ENCODE measurements around the gene ABL2.
"Not testable (repeated sequence)": the region's sequence is repeated elsewhere in the genome, so short reads cannot be mapped to it uniquely, and the experiment has no call there.

The ABL2 gene

DNA sequence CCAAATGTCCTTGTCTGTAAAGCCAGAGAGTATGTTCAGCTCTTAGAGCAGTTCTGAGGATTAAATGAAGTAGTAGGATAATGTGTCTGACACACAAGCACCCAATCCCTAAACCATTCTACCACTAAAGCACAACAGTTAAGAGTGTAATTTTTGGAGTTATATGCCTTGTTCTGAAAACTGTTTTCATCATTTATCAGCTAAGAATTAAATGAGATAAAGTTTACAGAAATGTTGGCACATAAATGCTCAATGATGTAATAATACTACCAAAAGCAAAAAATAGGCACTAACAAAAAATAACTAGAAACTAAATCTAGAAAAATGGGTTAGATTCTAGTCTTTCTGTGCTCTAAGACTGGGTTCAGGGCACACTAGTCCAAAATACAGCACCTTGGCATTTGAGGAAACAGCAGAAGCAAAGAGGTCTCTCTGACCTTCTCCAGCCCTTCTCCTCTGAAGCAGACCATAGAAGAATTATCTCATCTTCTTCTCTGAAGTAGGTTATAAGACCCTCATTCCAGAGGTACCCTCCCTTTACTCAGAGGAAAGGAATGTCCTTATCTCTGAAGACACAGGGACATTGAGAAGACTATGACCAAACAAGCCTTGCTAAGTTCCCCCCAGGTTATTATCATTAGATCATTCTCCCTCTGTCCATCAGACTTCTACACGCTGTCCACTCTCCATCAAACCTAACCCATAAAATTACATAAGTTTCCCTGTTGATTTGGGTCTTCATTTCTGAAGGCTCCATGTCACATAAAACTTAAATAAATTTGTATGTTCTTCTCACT, 20.6 kb downstream of the ABL2 start:
- H3K9me3 ChIP-seq (ENCODE audit: control insufficient read depth, low read depth, low read length): no peaks in the 10 kb centered on the region
- no peak overlapping the region for H3K27ac ChIP-seq (ENCODE audit: low read length)
- H3K4me3 ChIP-seq (ENCODE audit: low read length): no peak overlapping the region
- no peaks in the 10 kb centered on the region for H3K27me3 ChIP-seq (ENCODE audit: control insufficient read depth, insufficient read depth, low read length)
- no peaks in the 10 kb centered on the region for H3K4me1 ChIP-seq (ENCODE audit: control insufficient read depth, low read depth, low read length)
- no peak overlapping the region for H3K9ac ChIP-seq (ENCODE audit: low read length)
- H3K36me3 ChIP-seq (ENCODE audit: control insufficient read depth, low read depth, low read length): no peaks in the 10 kb centered on the region

DNA sequence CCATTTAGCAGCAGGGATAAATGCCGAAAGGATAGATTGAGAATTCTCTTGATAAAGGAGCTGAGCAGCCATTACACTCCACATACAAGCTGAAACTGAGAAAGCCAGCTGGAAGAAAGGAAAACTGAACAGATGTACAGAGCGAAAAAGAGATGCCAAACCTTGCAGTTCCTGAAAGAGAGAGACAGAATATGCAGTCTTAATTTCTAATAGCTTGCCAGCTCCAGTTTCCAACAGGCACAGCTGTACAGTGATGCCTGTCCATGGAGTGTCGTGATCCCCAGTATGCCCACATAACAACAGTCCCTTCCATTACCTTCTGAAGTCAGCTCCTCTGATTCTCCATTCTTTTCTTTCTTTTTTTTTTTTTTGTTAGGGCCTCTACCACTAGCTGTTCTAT, 22.7 kb downstream of the ABL2 start:
- Histone ChIP-seq H3K27ac (ENCODE audit: low read length) (no peak overlapping the region), H3K27me3 (ENCODE audit: control insufficient read depth, insufficient read depth, low read length) (no peaks in the 10 kb centered on the region), H3K9me3 (ENCODE audit: control insufficient read depth, low read depth, low read length) (no peaks in the 10 kb centered on the region), H3K36me3 (ENCODE audit: control insufficient read depth, low read depth, low read length) (no peaks in the 10 kb centered on the region), H3K9ac (ENCODE audit: low read length) (no peak overlapping the region), H3K4me3 (ENCODE audit: low read length) (no peak overlapping the region), H3K4me1 (ENCODE audit: control insufficient read depth, low read depth, low read length) (no peaks in the 10 kb centered on the region)

DNA sequence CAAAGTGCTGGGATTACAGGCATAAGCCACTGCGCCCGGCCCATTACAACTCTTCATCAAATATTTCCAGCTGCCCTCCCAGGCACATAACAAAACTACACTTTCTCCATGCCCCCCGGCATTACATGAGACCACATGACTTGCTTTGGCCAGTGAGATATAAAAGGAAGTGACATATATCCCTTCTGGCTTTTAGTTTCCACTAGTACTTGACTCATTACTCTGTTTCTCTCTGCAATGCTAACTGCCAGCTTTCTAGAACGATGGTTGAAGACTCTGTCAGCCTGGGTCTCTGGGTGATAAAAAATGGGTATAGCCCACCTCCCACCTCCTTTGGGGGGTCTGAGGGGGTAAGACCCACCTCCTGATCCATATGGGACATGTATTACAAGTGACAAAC, 24.2 kb downstream of the ABL2 start:
- H3K4me1 ChIP-seq (ENCODE audit: control insufficient read depth, low read depth, low read length): no peaks in the 10 kb centered on the region
- H3K4me3 ChIP-seq (ENCODE audit: low read length): no peak overlapping the region
- no peak overlapping the region for H3K27ac ChIP-seq (ENCODE audit: low read length)
- H3K36me3 ChIP-seq (ENCODE audit: control insufficient read depth, low read depth, low read length): no peaks in the 10 kb centered on the region
- H3K9me3 ChIP-seq (ENCODE audit: control insufficient read depth, low read depth, low read length): no peaks in the 10 kb centered on the region
- no peaks in the 10 kb centered on the region for H3K27me3 ChIP-seq (ENCODE audit: control insufficient read depth, insufficient read depth, low read length)
- H3K9ac ChIP-seq (ENCODE audit: low read length): no peak overlapping the region

DNA sequence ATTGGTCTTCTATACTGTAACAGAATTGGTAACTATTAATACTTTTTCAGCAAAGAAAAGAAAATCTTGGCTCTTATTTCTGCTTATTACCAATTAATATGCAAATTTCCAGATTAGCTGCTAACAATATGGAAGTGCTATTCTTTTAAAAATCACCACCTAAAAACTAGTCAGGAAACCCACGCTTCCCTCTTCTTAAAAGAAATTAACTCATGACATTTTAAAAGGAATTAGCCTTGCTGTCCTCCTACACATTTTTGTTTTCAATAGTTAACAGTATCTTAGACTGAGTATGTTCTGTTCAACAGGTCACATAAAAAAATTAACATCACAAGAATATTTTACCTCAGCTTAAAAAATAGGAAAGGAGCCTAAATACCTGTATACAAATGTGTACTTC, 27.3 kb downstream of the ABL2 start:
- H3K27me3 ChIP-seq (ENCODE audit: control insufficient read depth, insufficient read depth, low read length): no peaks in the 10 kb centered on the region

DNA sequence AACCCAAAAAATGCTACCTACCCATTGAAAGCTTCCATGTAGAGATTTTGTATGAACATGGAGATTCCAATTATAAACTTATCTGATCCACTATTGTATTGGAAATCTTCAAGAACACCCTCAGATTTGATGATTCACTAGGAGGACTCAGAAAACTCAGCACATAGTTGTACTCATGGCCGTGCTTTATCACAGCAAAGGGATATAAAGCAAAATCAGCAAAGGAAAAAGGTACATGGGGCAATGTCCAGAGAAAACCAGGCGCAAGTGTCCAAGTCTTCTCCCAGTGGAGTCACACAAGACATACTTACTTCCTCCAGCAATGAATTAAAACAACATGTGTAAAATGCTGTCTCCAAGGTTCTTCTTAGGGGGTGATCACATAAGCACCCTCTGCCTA, 28.9 kb downstream of the ABL2 start:
- Histone ChIP-seq H3K36me3 (ENCODE audit: control insufficient read depth, low read depth, low read length) (no peaks in the 10 kb centered on the region), H3K27ac (ENCODE audit: low read length) (no peak overlapping the region), H3K27me3 (ENCODE audit: control insufficient read depth, insufficient read depth, low read length) (no peaks in the 10 kb centered on the region), H3K9me3 (ENCODE audit: control insufficient read depth, low read depth, low read length) (no peaks in the 10 kb centered on the region), H3K9ac (ENCODE audit: low read length) (no peak overlapping the region), H3K4me1 (ENCODE audit: control insufficient read depth, low read depth, low read length) (no peaks in the 10 kb centered on the region), H3K4me3 (ENCODE audit: low read length) (no peak overlapping the region)

More for the DNA sequence above, 27.3 kb downstream of the ABL2 start:
- H3K4me1 ChIP-seq (ENCODE audit: control insufficient read depth, low read depth, low read length): no peaks in the 10 kb centered on the region
- no peaks in the 10 kb centered on the region for H3K9me3 ChIP-seq (ENCODE audit: control insufficient read depth, low read depth, low read length)
- no peaks in the 10 kb centered on the region for H3K36me3 ChIP-seq (ENCODE audit: control insufficient read depth, low read depth, low read length)
- H3K27ac ChIP-seq (ENCODE audit: low read length): no peak overlapping the region
- no peak overlapping the region for H3K4me3 ChIP-seq (ENCODE audit: low read length)
- H3K9ac ChIP-seq (ENCODE audit: low read length): no peak overlapping the region

DNA sequence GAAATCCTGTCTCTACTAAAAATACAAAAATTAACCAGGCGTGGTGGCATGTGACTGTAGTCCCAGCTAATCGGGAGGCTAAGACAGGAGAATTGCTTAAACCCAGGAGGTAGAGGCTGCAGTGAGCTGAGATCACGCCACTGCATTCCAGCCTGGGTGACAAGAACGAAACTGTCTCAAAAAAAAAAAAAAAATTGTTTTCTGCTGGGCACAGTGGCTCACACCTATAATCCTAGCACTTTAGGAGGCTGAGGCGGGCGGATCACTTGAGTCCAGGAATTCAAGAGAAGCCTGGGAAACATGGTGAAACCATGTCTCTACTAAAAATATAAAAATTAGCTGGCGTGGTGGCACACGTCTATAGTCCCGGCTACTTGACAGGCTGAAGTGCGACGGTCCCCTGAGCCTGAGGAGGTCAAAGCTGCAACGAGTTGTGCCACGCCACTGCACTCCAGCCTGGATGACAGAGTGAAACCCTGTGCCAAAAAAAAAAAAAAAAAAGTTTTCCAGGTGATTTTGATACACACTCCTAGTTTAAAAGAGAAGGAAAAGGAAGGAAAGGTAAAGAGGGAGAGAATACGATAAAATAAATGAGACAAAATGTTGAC, 31.7 kb downstream of the ABL2 start:
- H3K9ac ChIP-seq (ENCODE audit: low read length): no peak overlapping the region
- no peaks in the 10 kb centered on the region for H3K36me3 ChIP-seq (ENCODE audit: control insufficient read depth, low read depth, low read length)
- no peak overlapping the region for H3K27ac ChIP-seq (ENCODE audit: low read length)
- H3K9me3 ChIP-seq (ENCODE audit: control insufficient read depth, low read depth, low read length): no peaks in the 10 kb centered on the region
- no peaks in the 10 kb centered on the region for H3K27me3 ChIP-seq (ENCODE audit: control insufficient read depth, insufficient read depth, low read length)
- no peaks in the 10 kb centered on the region for H3K4me1 ChIP-seq (ENCODE audit: control insufficient read depth, low read depth, low read length)
- H3K4me3 ChIP-seq (ENCODE audit: low read length): no peak overlapping the region

DNA sequence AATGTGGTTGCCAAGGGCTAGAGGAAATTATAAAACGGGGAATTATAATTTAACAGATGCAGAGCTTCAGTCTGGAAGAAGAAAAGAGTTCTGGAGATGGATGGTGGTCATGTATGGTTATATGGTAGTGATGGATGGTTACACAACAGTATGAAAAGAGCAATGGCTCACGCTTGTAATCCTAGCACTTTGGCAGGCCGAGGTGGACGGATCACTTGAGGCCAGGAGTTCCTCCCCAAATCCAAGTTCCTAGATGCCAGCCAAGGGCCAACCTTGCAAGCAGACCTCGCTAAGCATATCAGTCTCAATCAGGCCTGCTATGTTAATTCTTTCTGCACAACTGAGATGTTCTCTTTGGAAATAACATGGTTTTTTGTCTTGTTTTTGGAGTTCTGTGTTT, 33.6 kb downstream of the ABL2 start:
- H3K9ac ChIP-seq (ENCODE audit: low read length); H3K4me3 ChIP-seq (ENCODE audit: low read length); H3K27me3 ChIP-seq (ENCODE audit: control insufficient read depth, insufficient read depth, low read length); H3K4me1 ChIP-seq (ENCODE audit: control insufficient read depth, low read depth, low read length); H3K9me3 ChIP-seq (ENCODE audit: control insufficient read depth, low read depth, low read length); H3K36me3 ChIP-seq (ENCODE audit: control insufficient read depth, low read depth, low read length); H3K27ac ChIP-seq (ENCODE audit: low read length): not testable (repeated sequence)

DNA sequence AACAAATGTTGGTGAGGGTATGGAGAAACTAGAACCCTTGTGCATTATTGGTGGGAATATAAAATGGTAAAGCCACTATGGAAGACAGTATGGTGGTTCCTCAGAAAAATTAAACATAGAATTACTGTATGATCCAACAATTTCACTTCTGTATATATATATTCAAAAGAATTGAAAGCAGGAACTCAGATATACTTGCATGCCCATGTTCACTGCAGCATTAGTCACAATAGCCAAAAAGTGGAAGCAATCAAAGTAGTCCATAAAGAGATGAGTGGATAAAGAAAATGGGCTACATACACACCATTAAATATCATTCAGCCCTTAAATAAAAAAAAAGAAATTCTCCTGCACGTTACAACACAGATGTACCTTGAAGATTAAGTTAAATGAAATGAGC, 34.1 kb downstream of the ABL2 start:
- Histone ChIP-seq H3K4me3 (ENCODE audit: low read length) (no peak overlapping the region), H3K9ac (ENCODE audit: low read length) (no peak overlapping the region), H3K4me1 (ENCODE audit: control insufficient read depth, low read depth, low read length) (no peaks in the 10 kb centered on the region), H3K27ac (ENCODE audit: low read length) (no peak overlapping the region), H3K27me3 (ENCODE audit: control insufficient read depth, insufficient read depth, low read length) (no peaks in the 10 kb centered on the region), H3K9me3 (ENCODE audit: control insufficient read depth, low read depth, low read length) (no peaks in the 10 kb centered on the region), H3K36me3 (ENCODE audit: control insufficient read depth, low read depth, low read length) (no peaks in the 10 kb centered on the region)

DNA sequence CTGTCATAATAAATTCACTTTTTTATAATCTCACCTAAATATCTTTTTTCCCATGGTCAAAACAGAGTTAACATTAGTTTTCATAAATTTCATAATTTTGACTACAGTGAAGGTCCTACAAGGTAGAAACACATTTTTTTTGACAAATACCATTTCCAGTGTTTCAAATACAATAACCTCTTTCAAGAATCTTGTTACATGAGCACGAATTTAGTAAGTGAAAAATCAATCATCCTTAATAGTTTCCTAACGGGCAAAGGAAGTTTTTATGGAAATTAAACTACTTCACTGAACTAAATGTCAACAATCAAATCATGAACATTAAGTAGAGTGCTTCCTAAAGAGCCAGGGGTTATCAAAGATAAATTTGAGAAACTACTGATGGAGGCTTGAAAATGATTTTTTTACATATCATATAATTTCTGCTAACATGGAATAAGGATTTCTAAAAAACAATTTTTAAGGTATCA, 35.4 kb downstream of the ABL2 start:
- Histone ChIP-seq H3K9ac (ENCODE audit: low read length) (no peak overlapping the region), H3K4me3 (ENCODE audit: low read length) (no peak overlapping the region), H3K27me3 (ENCODE audit: control insufficient read depth, insufficient read depth, low read length) (no peaks in the 10 kb centered on the region), H3K4me1 (ENCODE audit: control insufficient read depth, low read depth, low read length) (no peaks in the 10 kb centered on the region), H3K36me3 (ENCODE audit: control insufficient read depth, low read depth, low read length) (peaks cover 3% of the 10 kb centered on the region), H3K27ac (ENCODE audit: low read length) (no peak overlapping the region), H3K9me3 (ENCODE audit: control insufficient read depth, low read depth, low read length) (no peaks in the 10 kb centered on the region)

DNA sequence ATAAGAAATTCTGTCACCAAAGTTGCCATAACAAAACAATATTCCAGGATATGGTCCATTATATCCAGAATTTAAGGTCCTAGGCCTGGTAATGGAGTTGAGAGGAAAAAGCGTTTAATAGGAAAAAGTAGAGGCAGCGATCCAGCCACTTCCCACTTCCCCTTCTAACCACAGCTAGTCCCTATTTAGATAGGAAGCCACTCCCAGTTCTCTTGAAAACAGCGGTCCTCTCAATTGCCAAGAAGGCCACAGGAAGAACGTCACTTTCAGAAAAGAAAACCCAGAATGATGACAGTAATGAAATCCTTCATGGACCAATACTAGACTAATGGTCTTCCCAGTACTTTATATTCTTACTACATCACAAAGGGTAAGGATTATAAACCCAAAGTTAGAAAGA, 38.6 kb downstream of the ABL2 start:
- Histone ChIP-seq H3K36me3 (ENCODE audit: control insufficient read depth, low read depth, low read length) (peaks cover 3% of the 10 kb centered on the region), H3K4me1 (ENCODE audit: control insufficient read depth, low read depth, low read length) (no peaks in the 10 kb centered on the region), H3K4me3 (ENCODE audit: low read length) (no peak overlapping the region), H3K27ac (ENCODE audit: low read length) (no peak overlapping the region), H3K27me3 (ENCODE audit: control insufficient read depth, insufficient read depth, low read length) (no peaks in the 10 kb centered on the region), H3K9me3 (ENCODE audit: control insufficient read depth, low read depth, low read length) (no peaks in the 10 kb centered on the region), H3K9ac (ENCODE audit: low read length) (no peak overlapping the region)

DNA sequence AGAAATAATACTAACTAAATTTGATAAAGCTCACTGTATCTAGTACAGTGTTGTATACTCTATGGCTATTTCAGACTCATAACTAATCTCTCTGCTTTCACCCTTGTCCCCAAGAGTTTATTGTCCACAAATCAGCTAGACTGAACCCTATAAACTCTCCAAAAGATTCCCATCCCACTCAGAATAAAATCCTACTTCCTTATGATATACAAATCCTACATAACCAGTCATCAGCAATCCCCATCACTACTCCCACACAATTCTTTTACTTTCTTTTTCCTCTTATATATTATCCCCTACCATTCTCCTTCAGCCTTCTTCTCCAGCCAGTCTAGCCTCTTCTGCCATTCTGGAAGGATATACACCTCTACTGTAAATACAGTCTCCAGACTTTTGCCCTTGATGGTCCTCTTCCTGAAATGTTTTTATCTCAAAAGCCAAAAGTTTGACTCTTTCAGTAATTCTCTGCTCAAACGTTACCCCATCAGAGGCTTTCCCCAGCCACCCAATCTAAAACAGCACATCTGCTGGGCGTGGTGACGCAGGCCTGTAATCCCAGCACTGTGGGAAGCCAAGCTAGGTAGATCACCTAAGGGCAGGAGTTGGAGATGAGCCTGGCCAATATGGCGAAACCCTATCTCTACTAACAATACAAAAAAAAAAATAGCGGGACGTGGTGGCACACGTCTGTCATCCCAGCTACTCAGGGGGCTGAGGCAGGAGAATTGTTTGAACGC, 41.6 kb downstream of the ABL2 start:
- H3K4me3 ChIP-seq (ENCODE audit: low read length): no peak overlapping the region
- H3K9me3 ChIP-seq (ENCODE audit: control insufficient read depth, low read depth, low read length): no peaks in the 10 kb centered on the region
- no peaks in the 10 kb centered on the region for H3K4me1 ChIP-seq (ENCODE audit: control insufficient read depth, low read depth, low read length)
- H3K27me3 ChIP-seq (ENCODE audit: control insufficient read depth, insufficient read depth, low read length): no peaks in the 10 kb centered on the region
- H3K36me3 ChIP-seq (ENCODE audit: control insufficient read depth, low read depth, low read length): peaks cover 3% of the 10 kb centered on the region
- no peak overlapping the region for H3K9ac ChIP-seq (ENCODE audit: low read length)
- no peak overlapping the region for H3K27ac ChIP-seq (ENCODE audit: low read length)
